GM19324 (cell line): ENCODE results near the gene ARL6IP5.

Experiments
- ATAC-seq: cut with Tn5 transposase; IDR thresholded peaks from one replicate; pipeline ENCODE4 v1.9.1; 2021; ENCODE audit warnings: mild to moderate bottlenecking, moderate library complexity; ENCODE audit not compliant: unreplicated experiment, low FRiP score

The ARL6IP5 gene

GRCh38 chr3:69113536-69113935 lies 28.8 kb downstream of the ARL6IP5 start:
- no peak for ATAC-seq

GRCh38 chr3:69115731-69116130 lies 31.0 kb downstream of the ARL6IP5 start:
- no peak for ATAC-seq

DNA sequence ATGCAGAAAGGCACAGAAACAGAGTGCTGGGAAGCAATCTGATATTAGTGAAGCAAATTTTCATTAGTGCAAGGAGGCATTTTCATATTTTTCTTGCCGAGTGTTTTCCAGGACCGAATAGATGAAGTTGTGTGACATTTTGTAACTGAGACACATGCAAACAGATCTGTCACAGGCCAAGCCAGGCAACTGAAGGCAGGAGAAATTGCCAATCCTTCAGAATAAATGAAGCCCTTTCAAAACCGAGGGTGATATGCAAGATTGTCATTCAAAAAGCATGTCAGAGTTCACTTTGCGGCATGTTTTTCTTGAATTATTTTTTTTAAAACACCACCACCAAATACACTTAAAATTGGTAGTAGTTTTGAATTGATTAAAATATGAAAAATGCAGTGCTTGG lies 31.4 kb downstream of the ARL6IP5 start:
- no peak for ATAC-seq

DNA sequence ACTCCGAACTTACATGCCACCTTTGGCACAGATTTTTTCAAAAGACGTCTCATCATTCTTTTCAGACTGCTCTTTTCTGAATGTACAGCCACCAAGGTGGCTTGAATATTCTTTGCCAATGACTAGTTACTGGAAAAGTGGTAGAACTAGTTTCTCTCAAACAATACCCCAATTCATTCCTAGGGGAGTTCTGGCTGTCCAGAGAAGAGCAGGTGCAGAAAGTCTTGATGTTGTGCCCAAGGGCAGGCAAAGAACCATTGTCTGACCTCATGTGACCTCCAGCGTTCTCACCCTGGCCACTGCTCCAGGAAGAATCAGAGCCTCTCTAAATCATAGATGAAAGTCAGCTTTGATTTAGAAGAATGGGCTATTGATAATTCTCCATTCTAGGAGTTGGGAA lies 32.2 kb downstream of the ARL6IP5 start:
- ATAC-seq: no peak

DNA sequence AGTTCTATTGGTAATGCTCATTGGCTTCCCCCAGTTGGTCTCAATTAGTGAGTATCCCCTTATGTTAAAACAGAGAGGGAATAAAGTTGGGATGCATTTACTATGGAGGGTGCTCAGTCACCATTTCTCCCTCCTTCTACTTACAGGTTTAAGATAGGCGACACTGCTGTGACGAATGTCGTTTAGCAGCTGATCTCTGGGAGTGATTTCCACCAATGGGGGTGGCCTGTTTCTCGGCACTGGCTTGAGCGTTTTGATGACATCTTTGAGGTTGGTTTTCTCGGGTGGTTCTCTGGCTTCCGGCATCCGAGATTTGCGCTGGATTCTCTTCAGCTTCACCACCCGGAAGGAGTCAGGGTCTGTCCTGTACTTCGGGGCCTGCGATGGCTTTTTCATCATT lies 33.8 kb downstream of the ARL6IP5 start:
- ATAC-seq: no peak

- no peak for ATAC-seq
Observed at GRCh38 chr3:69119138-69119537, 34.4 kb downstream of the ARL6IP5 start.

GRCh38 chr3:69119681-69120080 lies 34.9 kb downstream of the ARL6IP5 start:
- ATAC-seq: no peak

GRCh38 chr3:69120879-69121464 lies 36.2 kb downstream of the ARL6IP5 start:
- no peak for ATAC-seq

- no peak for ATAC-seq
Observed at GRCh38 chr3:69121513-69121912, 36.8 kb downstream of the ARL6IP5 start.

DNA sequence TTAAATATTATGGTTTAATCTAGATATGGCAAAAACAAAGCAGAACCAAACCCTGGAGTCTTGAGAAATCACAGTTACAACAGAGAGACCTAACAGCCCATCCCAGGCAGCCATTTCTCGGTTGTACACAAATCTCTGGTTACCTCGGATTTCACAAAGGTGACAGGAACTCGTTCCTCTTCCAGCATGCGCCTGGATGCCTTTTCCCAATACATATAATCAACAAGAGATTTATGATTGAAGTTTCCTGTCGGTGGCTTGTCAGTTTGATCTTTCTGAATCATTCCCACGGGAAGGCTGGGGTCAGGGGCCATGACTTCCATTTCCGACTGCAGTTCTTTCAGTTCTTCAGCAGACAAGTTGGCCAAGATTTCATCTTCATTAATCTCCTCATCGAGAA lies 37.2 kb downstream of the ARL6IP5 start:
- no peak for ATAC-seq

DNA sequence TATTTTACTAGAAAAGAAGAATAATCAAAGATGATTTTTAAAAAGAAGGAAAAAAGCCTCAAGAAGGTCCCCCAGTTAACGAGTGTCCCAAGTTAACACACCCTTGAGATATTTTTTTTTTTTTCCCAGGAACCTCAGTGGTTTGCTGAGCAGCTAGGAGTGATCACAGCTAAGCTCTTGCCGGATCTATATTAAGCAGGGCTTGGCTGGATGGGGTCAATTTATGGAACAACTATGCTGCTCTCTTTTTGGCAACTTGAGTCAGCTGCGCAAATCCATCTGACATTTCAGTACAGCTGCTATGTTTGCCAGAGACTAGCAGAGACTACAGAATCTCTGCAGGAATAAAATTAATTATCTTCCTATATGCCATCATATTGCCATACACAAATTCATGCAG lies 37.7 kb downstream of the ARL6IP5 start, which contains the start of gene LMOD3:
Gene LMOD3, minus strand, starts transcription at position 193 of the 400 bp plus-strand sequence. CDS start 209 bp downstream, outside the sequence.
- ATAC-seq: no peak

- no peak for ATAC-seq
Observed at GRCh38 chr3:69126216-69126615, 41.5 kb downstream of the ARL6IP5 start.

DNA sequence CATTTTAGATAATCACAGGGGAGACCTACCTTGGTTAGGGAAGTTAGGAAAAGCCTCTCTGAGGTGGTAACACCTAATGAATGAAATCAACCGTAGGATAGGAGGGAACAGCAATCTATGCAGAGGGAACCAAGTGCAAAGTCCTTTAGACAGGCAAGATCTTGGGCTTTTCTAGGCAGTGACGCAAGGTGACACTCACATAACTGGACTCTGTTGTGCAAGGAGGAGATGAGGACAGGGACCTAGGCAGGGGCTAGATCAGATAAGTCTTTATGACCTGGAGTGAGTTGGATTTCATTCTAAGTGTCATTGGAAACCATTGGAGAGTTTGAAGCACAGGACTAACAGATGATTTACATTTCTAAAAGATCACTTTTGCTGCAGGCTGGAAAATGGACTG lies 42.3 kb downstream of the ARL6IP5 start:
- ATAC-seq: no peak

GRCh38 chr3:69128509-69128908 lies 43.8 kb downstream of the ARL6IP5 start:
- ATAC-seq: no peak

DNA sequence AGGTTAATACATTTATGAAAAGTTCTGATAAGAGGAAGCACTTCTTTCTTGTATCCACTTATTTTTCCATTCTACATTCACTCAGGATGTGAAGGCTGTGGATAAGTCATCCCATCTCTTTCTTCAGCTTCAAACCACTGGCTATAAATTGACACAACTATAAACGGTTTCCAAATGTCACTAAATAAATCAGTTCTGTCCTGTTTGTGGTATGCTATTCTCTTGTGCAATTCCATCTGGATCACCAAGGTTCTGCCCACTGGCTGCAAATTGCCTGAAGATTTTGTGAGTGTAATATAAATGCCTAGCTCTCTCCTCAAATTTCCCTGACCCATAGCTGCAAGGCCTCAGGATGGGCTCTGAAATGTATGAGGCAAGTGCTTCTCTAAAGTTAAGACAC lies 44.8 kb downstream of the ARL6IP5 start:
- no peak for ATAC-seq

DNA sequence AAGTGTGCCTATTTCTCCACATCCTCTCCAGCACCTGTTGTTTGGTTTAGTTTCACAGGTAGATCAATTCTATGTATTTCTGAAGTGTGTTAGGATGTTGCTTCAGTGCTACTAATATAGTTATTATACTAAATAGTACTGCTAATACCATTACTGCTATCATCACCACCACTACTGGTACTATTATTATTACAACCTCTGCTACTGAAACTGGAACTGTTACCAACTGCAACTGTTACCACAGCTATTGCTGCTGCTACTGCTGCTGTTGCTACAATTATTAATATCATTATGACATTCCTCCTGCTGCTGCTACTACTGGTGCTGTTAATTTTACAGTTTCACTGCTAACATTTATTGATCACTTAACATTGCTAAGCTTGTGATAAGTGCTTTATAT lies 46.0 kb downstream of the ARL6IP5 start:
- ATAC-seq: no peak

DNA sequence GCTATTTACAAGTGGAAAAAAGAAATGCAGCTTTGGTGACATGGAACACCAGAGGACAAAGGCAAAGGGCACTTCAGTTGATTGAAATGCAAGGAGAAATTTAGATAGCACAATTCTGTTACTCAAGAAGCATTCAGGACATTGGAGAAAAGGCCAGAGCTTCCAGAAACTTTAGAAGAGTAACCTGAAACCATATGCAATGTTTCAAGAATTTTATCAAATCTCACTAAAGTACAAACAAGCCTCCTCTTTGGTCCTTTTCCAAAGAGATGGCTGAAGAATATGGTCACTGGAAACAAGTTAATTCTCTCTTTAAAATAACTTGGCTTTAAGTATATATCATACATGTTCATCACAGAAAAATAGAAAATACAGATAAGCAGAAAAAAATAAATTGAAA lies 52.3 kb downstream of the ARL6IP5 start:
- ATAC-seq: no peak

DNA sequence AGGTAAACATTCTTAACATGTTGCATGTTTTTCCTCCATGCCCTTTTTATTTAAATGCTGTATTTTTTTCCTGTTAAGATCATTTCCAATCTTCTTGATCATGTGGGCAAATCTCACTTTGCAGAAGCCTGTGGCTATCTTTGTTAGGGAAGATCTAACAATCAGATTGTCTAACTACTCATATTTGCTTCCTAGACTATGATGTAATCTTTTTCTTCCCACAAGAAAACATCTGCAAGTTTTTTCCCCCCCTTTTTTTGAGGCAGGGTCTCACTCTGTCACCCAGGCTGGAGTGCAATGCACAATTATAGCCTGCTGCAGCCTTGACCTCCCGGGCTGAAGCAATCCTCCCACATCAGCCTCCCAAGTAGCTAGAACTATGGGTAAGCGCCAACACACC lies 52.7 kb downstream of the ARL6IP5 start:
- ATAC-seq: no peak

DNA sequence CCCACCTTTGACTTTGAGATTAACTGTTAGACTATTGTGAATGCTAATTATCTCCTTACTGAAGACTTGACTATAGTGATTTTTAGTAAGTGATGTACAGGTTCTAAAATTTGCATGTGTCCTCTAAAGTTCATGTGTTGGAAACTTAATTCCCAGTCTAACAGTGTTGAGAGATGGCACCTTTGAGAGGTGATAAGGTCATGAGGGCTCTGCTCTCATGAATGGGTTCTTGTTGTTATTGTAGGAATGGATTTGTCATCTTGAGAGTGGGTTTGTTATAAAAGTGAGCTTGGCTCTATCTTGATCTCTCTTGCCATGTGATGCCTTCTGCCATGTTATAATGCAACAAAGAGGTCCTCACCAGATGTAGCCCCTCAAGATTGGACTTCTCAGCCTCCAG lies 56.6 kb downstream of the ARL6IP5 start:
- ATAC-seq: no peak

DNA sequence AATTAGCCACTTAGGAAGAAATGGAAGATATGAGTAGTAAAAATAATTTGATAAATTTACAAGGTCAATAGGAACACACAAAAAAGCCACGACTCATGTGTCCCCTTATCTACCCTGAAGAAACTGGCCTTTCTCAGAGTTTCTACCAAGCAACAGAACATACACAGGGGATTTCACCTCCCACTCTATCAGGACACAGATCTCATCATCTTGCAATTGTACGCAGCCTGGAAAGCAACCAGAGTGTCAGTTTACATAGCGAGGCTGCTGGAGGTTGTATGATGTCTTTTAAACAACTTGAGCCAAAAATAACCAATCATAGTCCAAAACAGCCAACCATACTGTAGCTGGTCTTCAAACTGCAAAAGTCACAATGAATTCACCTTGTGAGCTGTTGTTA lies 57.4 kb downstream of the ARL6IP5 start:
- no peak for ATAC-seq

DNA sequence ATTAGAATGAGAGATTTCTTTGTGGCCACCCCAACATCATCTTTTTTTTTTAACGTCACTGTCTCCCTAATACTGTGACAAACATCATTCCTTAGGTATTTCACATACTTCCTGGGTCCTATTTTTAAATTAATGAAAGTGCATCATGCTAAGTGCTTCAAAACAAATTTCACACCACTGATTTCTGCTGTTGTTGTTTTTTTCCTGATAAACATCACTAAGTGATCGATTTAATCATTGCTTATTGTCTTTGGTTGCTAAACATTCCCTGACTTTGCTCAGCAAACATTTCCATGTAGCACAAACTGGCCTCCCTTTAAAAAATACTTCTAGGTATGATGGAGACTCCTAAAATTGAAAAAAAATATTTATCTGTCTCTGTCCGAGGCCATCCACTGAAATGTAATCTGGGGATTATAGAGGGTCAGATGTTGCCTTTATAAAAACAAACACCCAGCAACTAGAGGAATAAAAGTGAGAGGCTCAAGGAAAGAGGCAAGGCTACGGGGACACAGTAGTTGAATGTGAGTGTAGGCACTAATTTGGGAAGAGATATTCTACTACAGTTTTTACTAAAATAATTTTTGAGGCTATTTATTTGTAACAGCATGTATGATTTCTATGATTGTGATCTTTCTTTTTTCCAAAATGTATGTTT lies 58.2 kb downstream of the ARL6IP5 start:
- ATAC-seq: no peak

GRCh38 chr3:69143612-69144011 lies 58.9 kb downstream of the ARL6IP5 start:
- ATAC-seq: no peak
